GM12878 (cell line): ENCODE measurements around the gene CDH16.

Experiments used
- CTCF ChIP-seq, 3 experiments: IDR thresholded peaks in 2 of 3; conservative IDR thresholded peaks in 1 of 3; 2 replicates each; pipeline ENCODE4 v1.5.1; 2011; ENCODE audit warnings: low read depth in 3 of 3, low read length in 3 of 3, mild to moderate bottlenecking in 3 of 3, control low read depth in 2 of 3, moderate library complexity in 2 of 3, inconsistent platforms in 1 of 3, mixed read lengths in 1 of 3; ENCODE audit not compliant: control insufficient read depth in 2 of 3, insufficient read depth in 1 of 3; ENCODE audit errors: extremely low read depth in 1 of 3
- HCFC1 ChIP-seq: fragments of 150-350 bp; IDR thresholded peaks from 2 replicates; pipeline ENCODE4 v1.6.1; 2014; ENCODE audit warnings: low read length
- IKZF1 ChIP-seq: fragments of 450-650 bp; conservative IDR thresholded peaks from 2 replicates; pipeline ENCODE4 v1.6.1; 2017; ENCODE audit warnings: antibody characterized with exemption, mild to moderate bottlenecking
- POLR2A ChIP-seq: IDR thresholded peaks from 2 replicates; pipeline ENCODE4 v1.6.1; 2011; ENCODE audit warnings: low read depth, mild to moderate bottlenecking, low read length
- ZNF274 ChIP-seq: IDR thresholded peaks from one replicate; pipeline ENCODE4 v1.8.0; 2011; ENCODE audit not compliant: insufficient read length, insufficient read depth
- TF ChIP-seq, protein P1 (sequence below): IDR thresholded peaks from 2 replicates; pipeline ENCODE4 v1.6.1; 2012; ENCODE audit warnings: low read depth, low read length, improper control_type of control experiment

GRCh38 chr16:66901626-66902025 lies 17.1 kb downstream of the CDH16 start:
- TF ChIP-seq, protein P1, sequence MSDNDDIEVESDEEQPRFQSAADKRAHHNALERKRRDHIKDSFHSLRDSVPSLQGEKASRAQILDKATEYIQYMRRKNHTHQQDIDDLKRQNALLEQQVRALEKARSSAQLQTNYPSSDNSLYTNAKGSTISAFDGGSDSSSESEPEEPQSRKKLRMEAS: no peak
- no peak for TF ChIP-seq CTCF (IDR thresholded peaks at IDR 0.05 in 2 of 3, conservative IDR thresholded peaks at IDR 0.05 in 1 of 3; ENCODE audit: control insufficient read depth in 2 of 3, extremely low read depth in 1 of 3, insufficient read depth in 1 of 3, low read depth in 3 of 3, low read length in 3 of 3)
- no peak for TF ChIP-seq ZNF274
- no peak for TF ChIP-seq POLR2A
- no peak for TF ChIP-seq HCFC1
- no peak for TF ChIP-seq IKZF1
